ENCODE data around the gene COL4A3. TPM values are rescaled to one million over a fixed set of nuclear protein-coding genes. Genes with fewer than 3 reads are reported as not detected.
"Not testable (repeated sequence)": the region's sequence is repeated elsewhere in the genome, so short reads cannot be mapped to it uniquely, and the experiment has no call there.

Gene COL4A3
- total RNA-seq, 6 donors from 2014 or later = 32.9 to 129 (median 60.6) TPM

- no peak overlapping the region for H3K4me3 ChIP-seq
Observed at GRCh38 chr2:227207573-227207972, 43.1 kb downstream of the COL4A3 start.

DNA sequence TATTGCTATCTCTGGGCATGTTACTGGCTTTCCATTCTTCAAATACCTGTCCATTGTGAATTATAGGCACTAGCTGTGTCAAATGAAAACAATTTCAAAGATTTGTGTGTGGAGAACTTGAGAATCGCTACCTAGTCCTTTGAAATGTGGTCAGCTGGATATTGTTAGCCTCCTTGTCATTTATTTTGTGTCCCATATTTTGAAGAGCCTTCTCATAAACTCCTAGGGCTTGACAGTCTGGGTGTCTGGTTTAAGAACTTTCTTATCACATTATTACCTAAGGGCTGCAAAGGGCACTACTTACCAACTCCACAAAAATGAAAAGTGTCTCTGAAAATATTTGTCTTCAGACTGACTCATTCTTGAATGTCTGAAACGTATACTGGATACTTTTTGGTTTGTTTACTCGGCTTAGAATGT is 50.2 kb downstream of the COL4A3 start:
- no peak overlapping the region for H3K4me3 ChIP-seq
- DNase-seq (no peak), ATAC-seq (ENCODE audit: low FRiP score in 2 of 2) (peak in 1 of 2 donors; percentile 88)
- no peaks in the 10 kb centered on the region for H3K9me3 ChIP-seq
- TF ChIP-seq, protein P1, sequence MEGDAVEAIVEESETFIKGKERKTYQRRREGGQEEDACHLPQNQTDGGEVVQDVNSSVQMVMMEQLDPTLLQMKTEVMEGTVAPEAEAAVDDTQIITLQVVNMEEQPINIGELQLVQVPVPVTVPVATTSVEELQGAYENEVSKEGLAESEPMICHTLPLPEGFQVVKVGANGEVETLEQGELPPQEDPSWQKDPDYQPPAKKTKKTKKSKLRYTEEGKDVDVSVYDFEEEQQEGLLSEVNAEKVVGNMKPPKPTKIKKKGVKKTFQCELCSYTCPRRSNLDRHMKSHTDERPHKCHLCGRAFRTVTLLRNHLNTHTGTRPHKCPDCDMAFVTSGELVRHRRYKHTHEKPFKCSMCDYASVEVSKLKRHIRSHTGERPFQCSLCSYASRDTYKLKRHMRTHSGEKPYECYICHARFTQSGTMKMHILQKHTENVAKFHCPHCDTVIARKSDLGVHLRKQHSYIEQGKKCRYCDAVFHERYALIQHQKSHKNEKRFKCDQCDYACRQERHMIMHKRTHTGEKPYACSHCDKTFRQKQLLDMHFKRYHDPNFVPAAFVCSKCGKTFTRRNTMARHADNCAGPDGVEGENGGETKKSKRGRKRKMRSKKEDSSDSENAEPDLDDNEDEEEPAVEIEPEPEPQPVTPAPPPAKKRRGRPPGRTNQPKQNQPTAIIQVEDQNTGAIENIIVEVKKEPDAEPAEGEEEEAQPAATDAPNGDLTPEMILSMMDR (IDR thresholded peaks at IDR 0.05) = no peak
- TF ChIP-seq POLR2A (IDR thresholded peaks at IDR 0.05) = no peak
- WGBS, 2 donors = 59 to 68% methylated on average over 3 of the region's 3 CpGs
- no peaks in the 10 kb centered on the region for H3K36me3 ChIP-seq
- H3K27me3 ChIP-seq = no peaks in the 10 kb centered on the region
- H3K4me1 ChIP-seq = no peaks in the 10 kb centered on the region
- no peak overlapping the region for H3K27ac ChIP-seq

More at GRCh38 chr2:227207573-227207972, 43.1 kb downstream of the COL4A3 start:
- no peaks in the 10 kb centered on the region for H3K9me3 ChIP-seq
- ATAC-seq (ENCODE audit: low FRiP score in 2 of 2) = no peak
- no peak overlapping the region for H3K27ac ChIP-seq
- H3K36me3 ChIP-seq = no peaks in the 10 kb centered on the region
- DNase-seq = no peak
- H3K27me3 ChIP-seq = no peaks in the 10 kb centered on the region
- TF ChIP-seq, protein P1 (IDR thresholded peaks at IDR 0.05) = no peak
- no peak for TF ChIP-seq EP300 (IDR thresholded peaks at IDR 0.05)
- no peak for TF ChIP-seq POLR2A (IDR thresholded peaks at IDR 0.05)
- no peak for TF ChIP-seq POLR2AphosphoS5 (IDR thresholded peaks at IDR 0.05)
- no peaks in the 10 kb centered on the region for H3K4me1 ChIP-seq
- 73 to 100% methylated on average over 2 of the region's 2 CpGs for WGBS, 2 donors

DNA sequence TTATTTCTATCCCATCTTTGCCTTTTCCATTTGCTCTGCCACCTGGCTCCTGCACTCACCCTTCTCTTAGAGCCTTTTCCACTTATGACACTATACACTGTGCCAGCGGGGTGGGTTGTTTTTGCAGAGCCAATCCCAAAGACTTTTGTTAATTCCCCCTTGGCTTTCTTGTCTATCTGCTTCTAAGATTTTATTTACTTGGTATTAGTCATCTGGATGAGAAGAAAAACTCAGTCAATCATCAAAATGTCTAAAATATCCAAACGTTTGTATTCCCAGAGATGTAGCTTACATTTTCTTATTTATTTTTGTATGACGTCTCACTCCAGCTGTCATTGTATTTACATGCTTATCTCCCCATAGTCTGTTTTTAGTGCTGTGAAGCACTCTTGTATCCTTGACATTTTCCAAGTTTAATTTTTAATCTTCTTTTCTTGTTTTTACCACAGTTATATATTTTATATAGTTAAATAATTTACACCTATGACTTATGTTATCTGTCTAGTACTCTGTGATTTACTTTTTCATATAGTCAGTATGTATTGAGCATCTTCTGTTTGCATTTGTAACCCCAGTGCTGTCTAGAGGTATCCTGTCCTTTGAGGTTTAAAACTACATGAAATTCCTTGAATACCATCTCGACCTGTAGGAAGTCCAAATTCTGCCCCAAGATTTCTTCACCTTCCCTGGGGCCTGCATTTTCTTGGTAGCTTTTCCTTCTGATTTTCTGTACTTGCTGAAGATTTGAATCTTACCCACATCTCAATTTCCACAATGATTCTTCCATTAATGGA is 55.1 kb downstream of the COL4A3 start:
- TF ChIP-seq POLR2A (IDR thresholded peaks at IDR 0.05) (no peak), POLR2AphosphoS5 (IDR thresholded peaks at IDR 0.05) (no peak), EP300 (IDR thresholded peaks at IDR 0.05) (no peak)
- TF ChIP-seq, protein P1 (IDR thresholded peaks at IDR 0.05) = no peak
- H3K27ac ChIP-seq = no peak overlapping the region
- no peaks in the 10 kb centered on the region for H3K36me3 ChIP-seq
- no peak overlapping the region for H3K4me3 ChIP-seq
- no peaks in the 10 kb centered on the region for H3K9me3 ChIP-seq
- no peaks in the 10 kb centered on the region for H3K27me3 ChIP-seq
- ATAC-seq (ENCODE audit: low FRiP score in 2 of 2) (no peak), DNase-seq (no peak)
- 33 to 57% methylated on average over 4 of the region's 4 CpGs for WGBS, 2 donors
- no peaks in the 10 kb centered on the region for H3K4me1 ChIP-seq

DNA sequence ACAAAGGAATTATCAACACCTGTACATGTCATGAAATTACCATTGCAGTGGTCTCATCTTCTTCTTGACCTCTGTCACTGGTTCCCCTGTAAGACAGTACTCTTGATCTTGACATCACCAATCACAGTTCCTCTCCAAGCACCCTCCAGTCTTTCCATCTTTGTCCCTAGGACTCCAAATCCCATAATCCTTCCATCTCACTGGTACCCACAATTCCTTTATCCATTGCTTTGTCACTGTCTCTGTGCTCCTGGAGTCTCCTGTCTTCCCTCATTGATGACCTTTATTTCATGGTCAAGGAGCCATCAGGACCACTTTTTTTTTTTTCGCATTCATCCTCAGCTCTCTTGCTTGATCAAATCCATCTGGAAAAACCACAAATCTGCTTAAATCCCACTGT is 56.7 kb downstream of the COL4A3 start:
- H3K4me1 ChIP-seq = no peaks in the 10 kb centered on the region
- no peaks in the 10 kb centered on the region for H3K36me3 ChIP-seq
- WGBS, 2 donors = 54 to 89% methylated on average over 1 of the region's 1 CpG
- no peak overlapping the region for H3K4me3 ChIP-seq
- ATAC-seq (ENCODE audit: low FRiP score in 2 of 2) (no peak), DNase-seq (no peak)
- no peaks in the 10 kb centered on the region for H3K27me3 ChIP-seq
- TF ChIP-seq EP300 (IDR thresholded peaks at IDR 0.05) = no peak
- H3K9me3 ChIP-seq = no peaks in the 10 kb centered on the region
- no peak overlapping the region for H3K27ac ChIP-seq

DNA sequence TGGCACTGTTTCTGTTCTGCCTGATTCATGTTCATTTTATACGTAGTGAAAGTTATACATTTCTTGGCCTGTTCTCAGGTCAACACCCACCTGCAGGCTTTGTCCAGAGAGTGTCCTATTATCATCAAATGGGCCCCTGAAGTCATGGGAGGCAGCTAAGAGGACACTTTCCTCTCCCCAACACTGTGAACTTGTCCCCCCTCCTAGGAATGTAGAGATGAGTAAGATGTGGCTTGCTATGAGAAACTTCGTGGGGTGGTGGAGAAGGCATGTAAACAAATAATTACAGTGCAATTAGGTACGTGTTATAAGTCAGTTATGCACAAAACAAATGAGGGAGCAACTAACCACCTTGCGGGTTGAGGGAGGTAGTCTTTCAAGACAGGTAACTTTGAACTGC is 57.9 kb downstream of the COL4A3 start:
- H3K4me1 ChIP-seq = no peaks in the 10 kb centered on the region
- H3K4me3 ChIP-seq = no peak overlapping the region
- no peaks in the 10 kb centered on the region for H3K36me3 ChIP-seq
- DNase-seq (no peak), ATAC-seq (ENCODE audit: low FRiP score in 2 of 2) (no peak)
- 53 to 70% methylated on average over 4 of the region's 4 CpGs for WGBS, 2 donors
- TF ChIP-seq EP300 (IDR thresholded peaks at IDR 0.05) = no peak
- TF ChIP-seq POLR2AphosphoS5 (IDR thresholded peaks at IDR 0.05) = no peak
- TF ChIP-seq, protein P1 (IDR thresholded peaks at IDR 0.05) = no peak
- no peak for TF ChIP-seq POLR2A (IDR thresholded peaks at IDR 0.05)
- no peak overlapping the region for H3K27ac ChIP-seq
- H3K9me3 ChIP-seq = no peaks in the 10 kb centered on the region
- no peaks in the 10 kb centered on the region for H3K27me3 ChIP-seq

DNA sequence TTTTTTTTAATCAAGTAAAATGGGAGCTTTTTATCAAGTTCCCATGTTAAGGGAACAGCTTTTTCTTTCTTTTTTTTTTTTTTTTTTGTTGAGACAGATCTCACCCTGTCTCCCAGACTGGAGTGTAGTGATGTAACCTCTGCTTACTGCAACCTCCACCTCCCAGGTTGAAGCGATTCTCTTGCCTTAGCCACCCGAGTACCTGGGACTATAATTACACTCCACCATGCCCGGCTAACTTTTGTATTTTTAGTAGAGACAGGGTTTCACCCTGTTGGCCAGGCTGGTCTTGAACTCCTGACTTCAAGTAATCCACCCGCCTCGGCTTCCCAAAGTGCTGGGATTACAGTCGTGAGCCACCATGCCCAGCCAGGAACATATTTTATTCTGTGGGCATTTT is 61.2 kb downstream of the COL4A3 start:
- WGBS, 2 donors = 88% methylated on average over 6 of the region's 6 CpGs
- not testable (repeated sequence) for H3K27ac ChIP-seq; ATAC-seq (ENCODE audit: low FRiP score in 2 of 2); H3K36me3 ChIP-seq; H3K4me3 ChIP-seq; H3K27me3 ChIP-seq; DNase-seq; H3K4me1 ChIP-seq; H3K9me3 ChIP-seq
